Measurements from ENCODE around the gene DNAAF8. TPM values are rescaled to one million over a fixed set of nuclear protein-coding genes. Genes with fewer than 3 reads are reported as not detected.
"Not testable (repeated sequence)": the region's sequence is repeated elsewhere in the genome, so short reads cannot be mapped to it uniquely, and the experiment has no call there.

DNAAF8 gene
- total RNA-seq, 1 experiment from 2014 or later = not detected

DNA sequence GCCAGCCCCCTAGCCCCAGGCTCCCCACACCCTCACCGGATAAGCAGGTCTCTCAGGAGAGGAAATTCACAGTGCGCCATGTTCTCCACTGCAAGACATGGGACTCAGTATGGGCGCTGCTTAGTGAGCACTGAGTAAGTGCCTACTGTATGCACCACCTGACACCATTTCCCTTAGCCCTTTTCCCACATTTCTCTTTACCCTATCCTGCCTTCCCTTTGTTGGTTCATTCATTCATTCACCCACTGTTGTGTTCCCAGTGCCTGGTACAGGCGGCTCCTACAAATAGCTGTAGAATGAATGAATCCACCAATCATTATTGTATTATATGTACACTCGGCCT lies 43.7 kb downstream of the DNAAF8 start:
- DNase-seq (ENCODE audit: low read depth) = no peak

DNA sequence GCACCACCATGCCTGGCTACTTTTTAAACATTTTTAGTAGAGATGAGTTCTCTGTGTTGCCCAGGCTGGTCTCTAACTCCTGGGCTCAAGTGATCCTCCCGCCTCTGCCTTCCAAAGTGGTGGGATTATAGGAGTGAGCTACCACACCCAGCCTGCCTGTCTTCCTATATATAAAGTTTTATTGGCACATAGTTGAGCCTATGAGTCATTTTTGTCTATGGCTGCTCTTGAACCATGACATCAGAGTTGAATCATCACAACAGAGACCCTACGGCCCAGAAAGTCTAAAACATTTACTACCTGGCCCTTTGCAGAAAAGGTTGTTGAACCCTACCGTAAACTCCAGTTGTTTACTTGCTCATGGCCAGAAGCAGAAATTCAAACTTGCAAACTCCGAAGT lies 45.9 kb downstream of the DNAAF8 start:
- DNase-seq (ENCODE audit: low read depth) = peak; percentile 40

DNA sequence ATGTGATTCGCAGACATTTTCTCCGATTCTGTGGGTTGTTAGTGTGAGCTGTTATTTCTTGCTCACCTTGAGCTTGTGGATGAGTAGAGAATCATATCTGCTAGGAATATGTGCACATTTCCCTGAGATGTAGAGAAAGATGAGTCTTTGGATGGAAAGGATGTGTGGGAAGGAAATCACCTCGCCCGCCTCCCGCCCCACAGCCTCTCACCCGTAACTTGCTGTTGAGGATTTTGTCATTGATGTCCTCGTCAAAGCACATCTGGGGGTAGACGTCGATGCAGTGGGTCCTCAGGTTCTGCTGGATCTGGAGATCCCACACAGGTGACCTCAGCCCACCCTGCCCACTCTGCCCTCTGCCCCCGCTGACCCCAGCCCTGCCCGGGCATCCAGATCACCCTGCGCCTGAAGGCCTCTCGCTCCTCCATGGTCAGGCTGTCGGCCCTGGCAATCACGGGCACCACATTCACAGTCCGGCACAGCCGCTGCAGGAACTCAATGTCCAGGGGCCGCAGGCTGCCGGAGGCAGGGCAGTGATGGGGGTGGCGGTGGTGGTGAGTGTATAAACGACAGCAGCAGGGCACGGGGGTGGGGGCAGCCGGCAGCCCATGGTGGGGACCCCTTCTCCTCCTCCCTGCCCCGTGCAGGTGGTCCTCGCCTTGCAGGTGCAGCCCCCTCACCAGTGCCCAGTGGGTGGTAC lies 49.1 kb downstream of the DNAAF8 start:
- no peak for DNase-seq (ENCODE audit: low read depth)

GRCh38 chr16:4783951-4784336 lies 49.6 kb downstream of the DNAAF8 start:
- DNase-seq (ENCODE audit: low read depth) = no peak

DNA sequence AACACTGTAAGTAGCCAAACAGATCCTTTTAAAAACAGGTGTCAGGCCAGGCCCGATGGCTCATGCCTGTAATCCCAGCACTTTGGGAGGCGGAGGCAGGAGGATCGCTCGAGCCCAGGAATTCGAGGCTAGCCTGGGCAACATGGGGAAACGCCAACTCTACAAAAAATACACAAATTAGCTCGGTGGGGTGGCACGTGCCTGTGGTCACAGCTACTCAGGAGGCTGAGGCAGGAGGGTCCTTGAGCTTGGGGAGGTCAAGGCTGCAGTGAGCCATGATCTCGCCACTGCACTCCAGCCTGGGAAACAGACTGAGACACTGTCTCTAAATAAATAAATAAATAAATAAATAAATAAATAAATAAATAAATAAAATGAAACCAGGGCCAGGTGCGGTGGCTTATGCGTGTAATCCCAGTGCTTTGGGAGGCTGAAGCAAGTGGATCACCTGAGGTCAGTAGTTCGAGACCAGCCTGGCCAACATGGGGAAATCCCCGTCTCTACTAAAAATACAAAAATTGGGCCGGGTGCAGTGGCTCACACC lies 50.2 kb downstream of the DNAAF8 start:
- DNase-seq (ENCODE audit: low read depth) = not testable (repeated sequence)

GRCh38 chr16:4785758-4786433 lies 51.6 kb downstream of the DNAAF8 start:
- DNase-seq (ENCODE audit: low read depth) = no peak

DNA sequence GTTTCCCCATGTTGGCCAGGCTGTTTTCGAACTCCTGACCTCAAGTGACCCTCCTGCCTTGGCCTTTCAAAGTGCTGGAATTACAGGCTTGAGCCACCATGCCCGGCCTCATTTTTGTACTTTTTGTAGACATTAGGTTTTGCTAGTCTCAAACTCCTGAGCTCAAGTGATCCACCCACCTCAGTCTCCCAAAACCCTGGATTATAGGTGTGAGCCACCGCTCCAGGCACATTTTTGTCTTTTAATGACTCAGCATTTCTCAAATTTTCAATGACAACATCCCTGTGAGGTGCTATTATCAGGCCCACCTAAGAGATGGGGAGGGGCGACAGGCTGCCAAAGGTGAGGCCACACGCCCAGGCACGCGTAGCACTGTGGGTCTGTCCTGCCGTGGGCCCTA lies 52.7 kb downstream of the DNAAF8 start:
- no peak for DNase-seq (ENCODE audit: low read depth)

DNA sequence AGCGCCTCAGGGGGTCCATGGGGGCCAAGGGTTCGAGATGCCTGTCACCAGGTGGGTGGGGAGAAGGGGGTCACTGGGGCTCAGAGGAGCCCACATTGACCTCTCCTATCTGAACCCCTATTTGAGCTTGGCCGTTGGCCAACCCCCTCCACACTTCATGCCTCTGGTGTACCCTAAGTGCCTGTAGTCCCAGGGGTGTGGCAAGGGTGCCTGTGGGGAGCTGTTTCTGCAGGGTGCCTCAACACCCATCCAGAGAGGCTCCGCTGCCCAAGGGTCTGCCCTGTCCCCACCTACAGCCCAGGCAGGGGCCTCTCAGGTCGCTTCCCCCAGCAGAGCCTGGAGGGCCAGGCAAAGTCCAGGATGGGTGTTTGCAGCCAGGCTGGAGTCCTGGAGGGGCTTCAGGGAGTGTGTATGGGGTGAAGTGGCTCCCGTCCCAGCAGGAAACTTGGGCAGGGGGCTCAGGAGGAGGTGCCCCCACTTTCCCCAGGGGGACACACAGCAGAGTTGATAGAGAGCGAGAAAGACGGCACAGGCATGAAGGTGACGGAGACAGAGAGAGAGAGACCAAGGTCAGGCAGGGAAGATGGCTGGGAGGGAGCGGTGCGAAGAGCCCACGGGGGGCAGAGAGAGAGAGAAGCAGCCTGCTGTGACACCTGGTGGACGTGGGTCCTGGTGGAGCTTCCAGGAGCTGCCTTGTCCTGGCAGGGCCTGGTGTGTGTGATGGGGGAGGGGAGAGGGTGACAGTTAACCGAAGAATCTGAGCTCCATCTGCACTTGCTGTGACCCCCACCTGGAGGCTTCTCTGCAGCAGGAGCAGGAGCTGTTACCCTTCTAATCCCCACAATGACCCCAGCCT lies 53.5 kb downstream of the DNAAF8 start, which contains the start of gene SEPTIN12:
SEPTIN12 (minus strand) TSS at position 719 of the 856 bp plus-strand sequence; CDS start at position 19, 700 bp downstream.
- no peak for DNase-seq (ENCODE audit: low read depth)

DNA sequence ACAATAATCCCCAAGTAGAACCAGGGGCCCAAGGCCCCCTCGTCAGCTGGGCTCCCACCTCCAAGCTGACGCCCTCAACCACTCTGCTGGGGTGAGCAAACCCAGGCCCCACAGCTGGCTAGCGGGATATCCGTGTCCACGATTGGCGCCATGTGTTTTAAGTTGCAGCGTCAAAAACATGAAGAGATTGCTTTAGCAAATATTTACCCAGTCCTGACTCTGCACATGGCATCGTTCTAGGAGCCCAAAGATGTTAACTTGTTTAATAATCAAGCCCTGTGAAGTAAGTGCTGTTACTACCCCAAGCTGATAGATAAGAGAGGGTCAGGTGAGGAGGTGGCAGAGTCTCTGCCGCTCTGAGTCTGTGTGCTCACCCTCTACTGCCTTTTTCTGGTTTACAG lies 54.2 kb downstream of the DNAAF8 start:
- no peak for DNase-seq (ENCODE audit: low read depth)

- no peak for DNase-seq (ENCODE audit: low read depth)
Measured at GRCh38 chr16:4788910-4789309, 54.6 kb downstream of the DNAAF8 start.

- DNase-seq (ENCODE audit: low read depth) = no peak
Measured at GRCh38 chr16:4790261-4790660, 55.9 kb downstream of the DNAAF8 start.

DNA sequence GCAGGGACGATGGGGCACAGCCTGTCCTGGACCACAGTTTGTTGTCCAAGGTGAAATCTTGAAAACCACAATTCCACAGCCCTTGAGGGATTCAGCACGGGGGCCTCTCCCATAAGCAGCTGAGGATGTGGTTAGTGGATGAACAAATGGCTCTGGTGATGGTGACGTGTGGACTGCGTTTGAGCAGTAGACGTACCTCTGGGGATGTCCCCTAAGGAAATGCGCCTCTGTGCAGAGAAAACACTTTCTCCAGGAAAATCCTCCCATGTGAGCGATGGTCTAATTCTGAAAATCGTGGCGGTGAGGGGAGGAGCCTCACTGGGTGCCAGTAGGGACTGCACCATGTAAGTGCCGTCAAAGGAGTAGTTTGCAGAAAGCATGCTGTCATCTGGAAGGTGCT lies 56.5 kb downstream of the DNAAF8 start:
- peak; percentile 36 for DNase-seq (ENCODE audit: low read depth)

GRCh38 chr16:4792951-4793513 lies 58.7 kb downstream of the DNAAF8 start:
- no peak for DNase-seq (ENCODE audit: low read depth)

- no peak for DNase-seq (ENCODE audit: low read depth)
Measured at GRCh38 chr16:4795181-4795827, 61.0 kb downstream of the DNAAF8 start, which contains the start of gene SMIM22. SMIM22 (plus strand) TSS chr16:4795369; CDS start chr16:4795735, 366 bp downstream.

DNA sequence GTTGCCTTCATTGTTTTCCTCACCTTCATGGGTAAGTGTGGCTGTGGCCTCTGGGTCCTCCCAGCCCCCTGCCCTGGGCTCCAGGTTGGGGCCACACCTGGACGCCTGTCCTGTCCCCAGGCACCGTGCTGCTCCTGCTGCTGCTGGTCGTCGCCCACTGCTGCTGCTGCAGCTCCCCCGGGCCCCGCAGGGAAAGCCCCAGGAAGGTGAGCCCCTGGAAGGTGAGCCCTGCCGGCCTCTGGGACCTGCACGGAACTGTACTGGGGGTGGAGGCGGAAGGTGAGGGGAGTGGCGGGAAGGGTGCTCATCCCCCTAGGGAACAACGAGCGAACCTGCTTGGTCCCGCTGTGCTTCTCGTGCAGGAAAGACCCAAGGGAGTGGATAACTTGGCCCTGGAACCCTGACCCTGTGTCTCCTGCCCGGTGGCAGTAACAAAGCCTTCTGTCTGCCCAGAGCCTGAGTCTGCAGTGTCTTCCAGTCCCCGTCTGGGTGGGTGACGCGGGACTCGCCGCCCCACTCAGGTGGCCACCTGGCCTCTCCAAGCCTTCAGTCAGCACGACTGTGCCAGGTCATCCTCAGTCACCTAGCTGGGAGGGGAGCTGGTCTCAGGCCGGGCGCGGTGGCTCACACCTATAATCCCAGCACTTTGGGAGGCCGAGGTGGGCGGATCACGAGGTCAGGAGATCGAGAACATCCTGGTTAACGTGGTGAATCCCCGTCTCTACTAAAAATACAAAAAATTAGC lies 61.7 kb downstream of the DNAAF8 start:
- no peak for DNase-seq (ENCODE audit: low read depth)

DNA sequence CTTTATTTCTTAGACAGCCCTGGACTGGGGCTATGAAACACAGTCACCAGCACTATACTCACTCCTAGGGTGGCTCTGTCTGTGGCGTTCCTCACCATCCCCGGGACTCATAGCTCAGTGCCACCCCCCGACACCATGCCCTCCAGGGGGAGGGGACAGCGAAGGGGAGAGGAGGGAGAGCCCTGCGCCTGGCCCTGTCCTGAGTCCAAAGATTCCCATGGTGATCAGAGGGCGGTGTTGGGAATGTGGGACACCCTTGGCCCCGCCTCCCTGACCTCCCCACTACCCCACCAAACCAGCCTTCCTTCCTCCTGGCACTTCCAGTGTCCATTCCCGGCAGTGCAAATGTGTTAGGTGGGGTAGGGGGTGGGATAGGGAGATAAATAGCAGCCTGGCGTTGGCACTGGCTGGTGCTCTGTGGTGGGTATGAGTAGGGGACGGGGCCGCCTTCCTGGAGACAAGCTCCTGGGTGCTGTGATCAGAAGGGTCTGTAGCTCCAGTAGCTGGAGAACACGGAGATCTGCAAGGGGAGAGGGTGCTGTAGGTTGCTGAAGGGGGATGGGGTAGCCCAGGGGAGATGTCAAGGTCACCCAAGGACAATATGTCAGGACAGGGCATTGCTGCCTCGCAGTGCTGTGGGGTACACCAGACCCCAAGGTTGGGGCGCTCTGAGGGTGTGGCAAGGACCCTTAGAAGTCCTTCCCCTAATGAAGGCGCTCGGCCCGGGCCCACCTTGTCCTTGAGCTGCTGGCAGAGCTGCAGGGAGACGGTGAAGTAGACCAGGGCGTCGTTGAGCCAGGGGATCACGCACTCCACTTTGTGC lies 62.9 kb downstream of the DNAAF8 start:
- no peak for DNase-seq (ENCODE audit: low read depth)

DNA sequence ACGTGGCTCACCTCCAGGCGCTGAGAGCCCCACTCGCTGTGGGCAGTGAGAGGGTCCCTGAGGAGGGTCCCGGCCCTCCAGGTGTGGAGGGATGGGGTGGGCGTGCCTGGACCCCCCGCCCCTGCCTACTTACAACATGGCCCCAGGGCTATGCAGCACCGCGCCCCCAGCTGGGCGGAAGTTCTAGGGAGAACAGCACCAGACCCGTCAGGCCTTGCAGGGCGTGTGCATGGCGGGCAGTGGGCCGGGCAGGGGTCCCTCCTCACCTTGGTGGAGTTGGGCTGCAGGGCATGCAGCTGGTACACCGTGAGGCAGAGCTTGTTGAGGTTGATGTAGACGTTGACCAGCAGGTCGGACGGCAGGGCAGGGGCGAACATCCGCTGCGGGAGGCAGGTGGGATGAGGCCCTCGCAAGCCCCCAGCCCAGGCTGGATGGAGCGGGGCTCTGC lies 63.5 kb downstream of the DNAAF8 start:
- no peak for DNase-seq (ENCODE audit: low read depth)

DNA sequence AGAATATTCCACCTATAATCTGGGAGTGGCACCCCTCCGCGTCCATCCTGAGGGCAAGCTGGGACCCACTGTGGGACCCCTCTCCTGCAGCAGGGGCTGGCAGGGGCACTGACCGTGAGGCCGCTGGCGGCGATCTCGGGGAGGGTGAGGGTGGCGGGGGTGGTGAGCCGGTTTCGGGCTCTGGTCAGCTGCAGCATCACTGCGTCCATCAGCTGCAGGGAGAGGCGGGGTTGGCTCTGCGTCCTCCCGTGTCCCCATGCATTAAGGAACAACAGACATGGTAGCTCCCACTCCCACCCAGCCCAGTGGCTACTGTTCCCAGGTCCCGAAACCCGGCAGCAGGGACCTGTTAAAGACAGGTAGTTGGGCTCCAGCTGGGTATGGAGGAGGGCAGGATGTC lies 64.1 kb downstream of the DNAAF8 start:
- DNase-seq (ENCODE audit: low read depth) = no peak
